ENCODE results near the gene FSTL3. TPM values are rescaled to one million over a fixed set of nuclear protein-coding genes. Genes with fewer than 3 reads are reported as not detected.

The FSTL3 gene
- total RNA-seq, 1 experiment from 2014 or later: 6.0 TPM

DNA sequence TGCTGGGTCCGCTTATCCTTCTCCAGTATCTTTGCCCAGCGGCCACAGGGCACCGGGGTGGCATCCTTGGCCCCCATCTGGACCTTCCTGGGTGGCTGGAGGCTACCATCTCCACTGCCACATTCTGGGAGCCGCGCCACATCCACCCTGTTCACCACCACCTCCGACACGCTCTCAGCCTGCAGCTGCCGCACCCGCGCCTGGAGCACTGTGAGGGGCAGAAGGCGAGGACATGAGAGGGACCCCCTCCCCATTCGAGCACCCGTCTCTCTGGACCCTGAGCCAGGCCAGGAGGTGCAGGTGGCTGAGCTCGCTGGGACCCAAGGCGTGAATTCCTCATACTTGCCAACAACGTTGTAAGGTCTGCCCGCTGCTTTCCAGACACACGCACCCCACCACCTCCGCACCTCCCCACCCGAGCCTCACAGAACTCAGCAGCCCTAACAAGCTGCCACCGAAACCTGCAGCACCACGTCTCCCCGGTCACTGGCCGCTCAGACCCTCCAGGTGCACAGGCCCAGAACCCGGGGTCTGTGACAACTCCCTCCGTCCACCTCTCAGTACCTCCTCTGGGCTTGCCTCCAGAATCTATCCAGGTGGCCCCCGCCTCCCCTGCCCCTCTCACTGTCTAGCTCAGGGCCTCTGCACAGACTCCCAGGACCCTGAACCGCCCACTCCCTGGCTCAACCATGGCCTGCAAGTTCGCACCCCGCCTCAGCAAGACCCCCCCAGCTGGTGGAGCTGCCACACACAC, 46.1 kb upstream of the FSTL3 start:
- ChIA-PET CTCF (no interaction called here), POLR2A (ENCODE audit: low non-redundant PET) (no interaction called here)
- Histone ChIP-seq H3K27ac (ENCODE audit: low read depth, low read length, poor library complexity, severe bottlenecking) (no peak overlapping the region), H3K4me3 (ENCODE audit: low read depth, low read length, poor library complexity, severe bottlenecking) (no peak overlapping the region), H3K27me3 (replicated peaks; ENCODE audit: insufficient read depth, low read depth, low read length, poor library complexity) (no peaks in the 10 kb centered on the region), H3K4me1 (ENCODE audit: insufficient read depth, low read length, poor library complexity, severe bottlenecking) (no peaks in the 10 kb centered on the region), H3K9me3 (ENCODE audit: low read depth, low read length, poor library complexity, severe bottlenecking) (no peaks in the 10 kb centered on the region), H3K36me3 (ENCODE audit: insufficient read depth, low read length, poor library complexity, severe bottlenecking) (peaks cover 33% of the 10 kb centered on the region)
- TF ChIP-seq EZH2 (IDR thresholded peaks at IDR 0.05; ENCODE audit: borderline replicate concordance, low read depth, low read length, poor library complexity, severe bottlenecking): no peak
- TF ChIP-seq, protein P1, sequence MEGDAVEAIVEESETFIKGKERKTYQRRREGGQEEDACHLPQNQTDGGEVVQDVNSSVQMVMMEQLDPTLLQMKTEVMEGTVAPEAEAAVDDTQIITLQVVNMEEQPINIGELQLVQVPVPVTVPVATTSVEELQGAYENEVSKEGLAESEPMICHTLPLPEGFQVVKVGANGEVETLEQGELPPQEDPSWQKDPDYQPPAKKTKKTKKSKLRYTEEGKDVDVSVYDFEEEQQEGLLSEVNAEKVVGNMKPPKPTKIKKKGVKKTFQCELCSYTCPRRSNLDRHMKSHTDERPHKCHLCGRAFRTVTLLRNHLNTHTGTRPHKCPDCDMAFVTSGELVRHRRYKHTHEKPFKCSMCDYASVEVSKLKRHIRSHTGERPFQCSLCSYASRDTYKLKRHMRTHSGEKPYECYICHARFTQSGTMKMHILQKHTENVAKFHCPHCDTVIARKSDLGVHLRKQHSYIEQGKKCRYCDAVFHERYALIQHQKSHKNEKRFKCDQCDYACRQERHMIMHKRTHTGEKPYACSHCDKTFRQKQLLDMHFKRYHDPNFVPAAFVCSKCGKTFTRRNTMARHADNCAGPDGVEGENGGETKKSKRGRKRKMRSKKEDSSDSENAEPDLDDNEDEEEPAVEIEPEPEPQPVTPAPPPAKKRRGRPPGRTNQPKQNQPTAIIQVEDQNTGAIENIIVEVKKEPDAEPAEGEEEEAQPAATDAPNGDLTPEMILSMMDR (conservative IDR thresholded peaks at IDR 0.05; ENCODE audit: low read depth, low read length): no peak
- no TSS peak for BruUV-seq (replicated peaks)
- no peak for DNase-seq (ENCODE audit: low spot score)
- intact Hi-C loops (cut with micrococcal nuclease; ENCODE audit: unreplicated experiment): loop anchor here (5.0 kb wide), 1 partner anchor 43 kb away; the partner anchor contains the start of gene HCN2

DNA sequence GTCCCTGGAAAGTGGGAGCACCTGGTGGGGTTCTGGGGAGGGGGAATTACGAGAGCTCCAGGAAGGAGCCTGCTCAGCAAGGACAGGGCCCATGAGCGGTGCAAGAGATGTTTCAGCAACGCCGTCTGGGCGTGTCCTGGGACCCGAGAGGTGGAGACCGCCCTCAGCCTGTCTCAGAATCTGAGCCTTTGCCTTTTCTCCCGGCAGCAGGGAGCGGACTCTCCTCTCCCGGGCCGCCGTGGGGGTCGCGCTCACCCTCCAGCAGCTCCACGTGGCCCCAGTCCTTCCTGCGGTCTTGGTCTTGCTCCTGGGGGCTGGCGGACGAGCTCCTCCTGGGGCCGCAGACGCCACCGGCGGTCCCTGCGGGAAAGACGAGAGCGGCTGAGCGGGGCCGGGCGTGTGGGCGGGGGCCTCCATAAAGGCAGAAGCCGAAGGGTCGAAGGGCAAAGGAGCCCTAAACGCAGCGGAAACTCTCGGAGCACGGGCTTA, 43.6 kb upstream of the FSTL3 start:
- intact Hi-C loops (cut with micrococcal nuclease; ENCODE audit: unreplicated experiment): loop anchor here (2.0 kb wide), 1 partner anchor 22 kb away; no protein-coding TSS in a partner anchor
- peak overlapping the region; percentile 92 for H3K4me3 ChIP-seq (ENCODE audit: low read depth, low read length, poor library complexity, severe bottlenecking)
- TF ChIP-seq, protein P1 (conservative IDR thresholded peaks at IDR 0.05; ENCODE audit: low read depth, low read length): no peak
- no peak for TF ChIP-seq EZH2 (IDR thresholded peaks at IDR 0.05; ENCODE audit: borderline replicate concordance, low read depth, low read length, poor library complexity, severe bottlenecking)
- no peaks in the 10 kb centered on the region for H3K27me3 ChIP-seq (replicated peaks; ENCODE audit: insufficient read depth, low read depth, low read length, poor library complexity)
- H3K27ac ChIP-seq (ENCODE audit: low read depth, low read length, poor library complexity, severe bottlenecking): peak overlapping the region; percentile 87
- peak; percentile 79 for DNase-seq (ENCODE audit: low spot score)
- no peaks in the 10 kb centered on the region for H3K4me1 ChIP-seq (ENCODE audit: insufficient read depth, low read length, poor library complexity, severe bottlenecking)
- no peaks in the 10 kb centered on the region for H3K9me3 ChIP-seq (ENCODE audit: low read depth, low read length, poor library complexity, severe bottlenecking)
- CTCF ChIA-PET: no interaction called here
- no TSS peak for BruUV-seq (replicated peaks)
- H3K36me3 ChIP-seq (ENCODE audit: insufficient read depth, low read length, poor library complexity, severe bottlenecking): peaks cover 23% of the 10 kb centered on the region
- POLR2A ChIA-PET (ENCODE audit: low non-redundant PET): no interaction called here

DNA sequence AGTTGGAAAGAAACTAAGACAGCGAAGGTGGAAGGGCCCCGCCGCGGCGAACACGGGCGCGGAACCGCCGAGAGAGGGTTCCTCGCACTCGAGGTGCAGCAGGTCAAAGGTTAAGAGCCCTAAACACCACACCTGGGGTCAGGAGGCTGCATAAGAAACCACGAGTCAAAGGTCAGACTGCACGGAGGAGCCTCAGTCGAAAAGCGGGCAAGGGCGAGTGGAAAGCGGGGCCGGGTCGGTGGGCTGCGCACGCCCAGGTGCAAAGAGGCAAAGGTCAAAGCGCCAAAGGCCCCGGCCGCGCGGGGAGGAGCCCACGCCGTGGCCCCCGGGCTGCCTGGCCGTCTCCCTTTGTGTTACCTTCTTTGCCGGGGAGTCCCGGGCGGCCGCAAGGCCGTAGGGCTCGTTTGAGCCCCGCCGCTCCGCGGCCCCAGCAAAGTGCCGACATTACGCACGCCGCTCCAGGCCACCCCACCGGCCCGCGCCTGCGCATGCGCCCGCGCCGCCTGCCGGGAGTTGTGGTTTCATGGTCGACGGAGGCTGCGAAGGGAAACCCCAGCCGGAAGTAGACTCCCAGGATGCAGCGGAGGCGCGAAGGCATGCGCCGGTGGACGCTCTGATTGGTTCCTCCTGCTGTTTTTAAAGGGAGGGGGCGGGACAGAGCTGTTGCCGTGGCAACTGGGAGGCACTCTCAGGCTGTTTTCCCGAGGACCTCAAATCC, 43.0 kb upstream of the FSTL3 start, which contains the start of gene POLRMT:
POLRMT (minus strand) TSS at position 470 of the 718 bp plus-strand sequence; CDS start at position 445, 25 bp downstream.
- intact Hi-C loops (cut with micrococcal nuclease; ENCODE audit: unreplicated experiment): loop anchor here (2.0 kb wide), 1 partner anchor 22 kb away; no protein-coding TSS in a partner anchor
- Histone ChIP-seq H3K27ac (ENCODE audit: low read depth, low read length, poor library complexity, severe bottlenecking) (peak within 1 kb of the TSS; percentile 87), H3K4me3 (ENCODE audit: low read depth, low read length, poor library complexity, severe bottlenecking) (peak within 1 kb of the TSS; percentile 92), H3K36me3 (ENCODE audit: insufficient read depth, low read length, poor library complexity, severe bottlenecking) (peaks cover 20% of the 10 kb centered on the region), H3K4me1 (ENCODE audit: insufficient read depth, low read length, poor library complexity, severe bottlenecking) (no peaks in the 10 kb centered on the region), H3K27me3 (replicated peaks; ENCODE audit: insufficient read depth, low read depth, low read length, poor library complexity) (no peaks in the 10 kb centered on the region), H3K9me3 (ENCODE audit: low read depth, low read length, poor library complexity, severe bottlenecking) (no peaks in the 10 kb centered on the region)
- POLR2A ChIA-PET (ENCODE audit: low non-redundant PET): no interaction called here
- TSS peak; percentile 35 for BruUV-seq (replicated peaks)
- TF ChIP-seq, protein P1 (conservative IDR thresholded peaks at IDR 0.05; ENCODE audit: low read depth, low read length): no peak
- no peak for TF ChIP-seq EZH2 (IDR thresholded peaks at IDR 0.05; ENCODE audit: borderline replicate concordance, low read depth, low read length, poor library complexity, severe bottlenecking)
- CTCF ChIA-PET: no interaction called here
- DNase-seq (ENCODE audit: low spot score): peak; percentile 99

Measured in A673 (cell line).